Measurements from ENCODE around the gene TRAPPC5.

DNA sequence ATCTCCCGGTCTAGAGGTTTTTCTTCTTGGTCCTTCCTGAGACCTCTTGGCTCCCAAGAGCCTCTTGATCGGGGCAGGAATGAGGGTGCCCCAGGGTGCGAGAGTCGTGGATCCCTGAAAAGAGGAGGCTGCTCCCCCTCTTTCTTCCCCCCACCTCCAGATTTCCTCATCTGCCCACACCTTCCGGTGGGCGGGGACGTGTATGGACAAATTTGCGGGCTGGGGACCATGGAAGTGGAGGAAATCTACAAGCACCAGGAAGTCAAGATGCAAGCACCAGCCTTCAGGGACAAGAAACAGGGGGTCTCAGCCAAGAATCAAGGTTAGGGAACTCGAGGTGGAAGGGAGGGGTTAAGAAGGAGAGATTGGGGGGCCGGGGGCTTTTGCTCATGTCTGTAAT, 3.8 kb upstream of the TRAPPC5 start, which contains the start of gene MCEMP1:
- TF ChIP-seq RAD21 (IDR thresholded peaks at IDR 0.05; ENCODE audit: low read depth) = no peak
- TF ChIP-seq, protein P1, sequence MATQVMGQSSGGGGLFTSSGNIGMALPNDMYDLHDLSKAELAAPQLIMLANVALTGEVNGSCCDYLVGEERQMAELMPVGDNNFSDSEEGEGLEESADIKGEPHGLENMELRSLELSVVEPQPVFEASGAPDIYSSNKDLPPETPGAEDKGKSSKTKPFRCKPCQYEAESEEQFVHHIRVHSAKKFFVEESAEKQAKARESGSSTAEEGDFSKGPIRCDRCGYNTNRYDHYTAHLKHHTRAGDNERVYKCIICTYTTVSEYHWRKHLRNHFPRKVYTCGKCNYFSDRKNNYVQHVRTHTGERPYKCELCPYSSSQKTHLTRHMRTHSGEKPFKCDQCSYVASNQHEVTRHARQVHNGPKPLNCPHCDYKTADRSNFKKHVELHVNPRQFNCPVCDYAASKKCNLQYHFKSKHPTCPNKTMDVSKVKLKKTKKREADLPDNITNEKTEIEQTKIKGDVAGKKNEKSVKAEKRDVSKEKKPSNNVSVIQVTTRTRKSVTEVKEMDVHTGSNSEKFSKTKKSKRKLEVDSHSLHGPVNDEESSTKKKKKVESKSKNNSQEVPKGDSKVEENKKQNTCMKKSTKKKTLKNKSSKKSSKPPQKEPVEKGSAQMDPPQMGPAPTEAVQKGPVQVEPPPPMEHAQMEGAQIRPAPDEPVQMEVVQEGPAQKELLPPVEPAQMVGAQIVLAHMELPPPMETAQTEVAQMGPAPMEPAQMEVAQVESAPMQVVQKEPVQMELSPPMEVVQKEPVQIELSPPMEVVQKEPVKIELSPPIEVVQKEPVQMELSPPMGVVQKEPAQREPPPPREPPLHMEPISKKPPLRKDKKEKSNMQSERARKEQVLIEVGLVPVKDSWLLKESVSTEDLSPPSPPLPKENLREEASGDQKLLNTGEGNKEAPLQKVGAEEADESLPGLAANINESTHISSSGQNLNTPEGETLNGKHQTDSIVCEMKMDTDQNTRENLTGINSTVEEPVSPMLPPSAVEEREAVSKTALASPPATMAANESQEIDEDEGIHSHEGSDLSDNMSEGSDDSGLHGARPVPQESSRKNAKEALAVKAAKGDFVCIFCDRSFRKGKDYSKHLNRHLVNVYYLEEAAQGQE (IDR thresholded peaks at IDR 0.05; ENCODE audit: low read depth) = no peak
- TF ChIP-seq, protein P2, sequence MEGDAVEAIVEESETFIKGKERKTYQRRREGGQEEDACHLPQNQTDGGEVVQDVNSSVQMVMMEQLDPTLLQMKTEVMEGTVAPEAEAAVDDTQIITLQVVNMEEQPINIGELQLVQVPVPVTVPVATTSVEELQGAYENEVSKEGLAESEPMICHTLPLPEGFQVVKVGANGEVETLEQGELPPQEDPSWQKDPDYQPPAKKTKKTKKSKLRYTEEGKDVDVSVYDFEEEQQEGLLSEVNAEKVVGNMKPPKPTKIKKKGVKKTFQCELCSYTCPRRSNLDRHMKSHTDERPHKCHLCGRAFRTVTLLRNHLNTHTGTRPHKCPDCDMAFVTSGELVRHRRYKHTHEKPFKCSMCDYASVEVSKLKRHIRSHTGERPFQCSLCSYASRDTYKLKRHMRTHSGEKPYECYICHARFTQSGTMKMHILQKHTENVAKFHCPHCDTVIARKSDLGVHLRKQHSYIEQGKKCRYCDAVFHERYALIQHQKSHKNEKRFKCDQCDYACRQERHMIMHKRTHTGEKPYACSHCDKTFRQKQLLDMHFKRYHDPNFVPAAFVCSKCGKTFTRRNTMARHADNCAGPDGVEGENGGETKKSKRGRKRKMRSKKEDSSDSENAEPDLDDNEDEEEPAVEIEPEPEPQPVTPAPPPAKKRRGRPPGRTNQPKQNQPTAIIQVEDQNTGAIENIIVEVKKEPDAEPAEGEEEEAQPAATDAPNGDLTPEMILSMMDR (IDR thresholded peaks at IDR 0.05 in 2 of 3, conservative IDR thresholded peaks at IDR 0.05 in 1 of 3; ENCODE audit: borderline replicate concordance in 1 of 3, insufficient read depth in 1 of 3, low read depth in 2 of 3, low read length in 2 of 3) = no peak
- TF ChIP-seq POLR2A (IDR thresholded peaks at IDR 0.05; ENCODE audit: borderline replicate concordance, extremely low read depth, insufficient read depth, insufficient read length) = no peak
- no peak for TF ChIP-seq SP1 (IDR thresholded peaks at IDR 0.05; ENCODE audit: low read depth)
- no peak for TF ChIP-seq ELF1 (IDR thresholded peaks at IDR 0.05; ENCODE audit: borderline replicate concordance, low read depth)
- no peak for TF ChIP-seq CEBPB (IDR thresholded peaks at IDR 0.05; ENCODE audit: low read depth)
- TF ChIP-seq, protein P3, sequence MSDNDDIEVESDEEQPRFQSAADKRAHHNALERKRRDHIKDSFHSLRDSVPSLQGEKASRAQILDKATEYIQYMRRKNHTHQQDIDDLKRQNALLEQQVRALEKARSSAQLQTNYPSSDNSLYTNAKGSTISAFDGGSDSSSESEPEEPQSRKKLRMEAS (IDR thresholded peaks at IDR 0.05) = no peak
- TF ChIP-seq POLR2AphosphoS5 (IDR thresholded peaks at IDR 0.05; ENCODE audit: low read depth, low read length) = no peak
- TF ChIP-seq TCF7L2 (IDR thresholded peaks at IDR 0.05; ENCODE audit: borderline replicate concordance, extremely low read depth, insufficient read depth, insufficient read length) = no peak
- no peak for TF ChIP-seq YY1 (IDR thresholded peaks at IDR 0.05; ENCODE audit: extremely low read depth, insufficient replicate concordance, low read depth, low read length)
- no peak for TF ChIP-seq EZH2 (IDR thresholded peaks at IDR 0.05)
- TF ChIP-seq, protein P4, sequence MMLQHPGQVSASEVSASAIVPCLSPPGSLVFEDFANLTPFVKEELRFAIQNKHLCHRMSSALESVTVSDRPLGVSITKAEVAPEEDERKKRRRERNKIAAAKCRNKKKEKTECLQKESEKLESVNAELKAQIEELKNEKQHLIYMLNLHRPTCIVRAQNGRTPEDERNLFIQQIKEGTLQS (IDR thresholded peaks at IDR 0.05) = no peak
- no peak for TF ChIP-seq FOSL1 (IDR thresholded peaks at IDR 0.05; ENCODE audit: low read depth)
